GM23338 (cell line): Measurements from ENCODE around the gene ZNF469. TPM values are rescaled to one million over a fixed set of nuclear protein-coding genes. Genes with fewer than 3 reads are reported as not detected.

Experiments used
- ATAC-seq: fragments of 200-7000 bp; cut with Tn5 transposase; 3 replicates; pipeline ENCODE4 v1.9.1; 2020
- DNase-seq: peaks from one replicate; pipeline ENCODE4 v3.0.0-alpha.2; 2015; ENCODE audit warnings: low spot score
- H2AFZ ChIP-seq: fragments of 200-600 bp; sonication (generic); 2 replicates; pipeline ENCODE4 v1.8.0; 2016; ENCODE audit warnings: antibody characterized with exemption, mild to moderate bottlenecking, moderate library complexity
- H3F3A ChIP-seq: fragments of 200-600 bp; sonication (generic); replicated peaks from 2 replicates; pipeline ENCODE4 v1.8.0; 2017; ENCODE audit warnings: antibody characterized with exemption, mixed run types, low read depth
- H3K27ac ChIP-seq: fragments of 200-600 bp; sonication (generic); 2 replicates; pipeline ENCODE4 v1.6.1; 2016; ENCODE audit warnings: low read depth
- H3K27me3 ChIP-seq: fragments of 200-600 bp; sonication (generic); 2 replicates; pipeline ENCODE4 v1.8.0; 2016; ENCODE audit warnings: mild to moderate bottlenecking, mixed run types, moderate library complexity; ENCODE audit not compliant: insufficient read depth
- H3K36me3 ChIP-seq: fragments of 200-600 bp; sonication (generic); 2 replicates; pipeline ENCODE4 v1.8.0; 2016; ENCODE audit warnings: mild to moderate bottlenecking; ENCODE audit not compliant: insufficient read depth
- H3K4me1 ChIP-seq: fragments of 200-600 bp; sonication (generic); 2 replicates; pipeline ENCODE4 v1.8.0; 2016; ENCODE audit warnings: mild to moderate bottlenecking, moderate library complexity; ENCODE audit not compliant: insufficient read depth
- H3K4me2 ChIP-seq: fragments of 200-600 bp; sonication (generic); 2 replicates; pipeline ENCODE4 v1.7.1; 2017; ENCODE audit warnings: mixed run types
- H3K4me3 ChIP-seq: fragments of 200-600 bp; sonication (generic); 2 replicates; pipeline ENCODE4 v1.6.1; 2016; ENCODE audit warnings: mixed run types
- H3K79me2 ChIP-seq: fragments of 200-600 bp; sonication (generic); replicated peaks from 2 replicates; pipeline ENCODE4 v1.8.0; 2017; ENCODE audit warnings: mild to moderate bottlenecking; ENCODE audit not compliant: insufficient read depth
- H3K9me2 ChIP-seq: fragments of 200-600 bp; sonication (generic); 2 replicates; pipeline ENCODE4 v1.8.0; 2017; ENCODE audit not compliant: insufficient read depth
- H4K20me1 ChIP-seq: fragments of 200-600 bp; sonication (generic); replicated peaks from 2 replicates; pipeline ENCODE4 v1.8.0; 2017; ENCODE audit warnings: mild to moderate bottlenecking; ENCODE audit not compliant: insufficient read depth
- H3K27ac Mint-ChIP-seq: 2 replicates; pipeline ENCODE4 v1.8.0; 2020; ENCODE audit warnings: inconsistent platforms, mild to moderate bottlenecking, moderate library complexity, mixed read lengths
- H3K27me3 Mint-ChIP-seq: 3 replicates; pipeline ENCODE4 v1.8.0; 2022; ENCODE audit warnings: low read depth, mild to moderate bottlenecking, moderate library complexity, mixed read lengths, inconsistent platforms; ENCODE audit not compliant: insufficient read depth, poor library complexity
- H3K36me3 Mint-ChIP-seq: 3 replicates; pipeline ENCODE4 v1.8.0; 2021; ENCODE audit warnings: low read depth, mild to moderate bottlenecking, inconsistent platforms, moderate library complexity, mixed read lengths
- H3K4me1 Mint-ChIP-seq: 3 replicates; pipeline ENCODE4 v1.8.0; 2020; ENCODE audit warnings: mild to moderate bottlenecking, inconsistent platforms, mixed read lengths
- H3K4me3 Mint-ChIP-seq: 3 replicates; pipeline ENCODE4 v1.8.0; 2021; ENCODE audit warnings: moderate library complexity, mild to moderate bottlenecking, inconsistent platforms, mixed read lengths
- H3K9me3 Mint-ChIP-seq: 3 replicates; pipeline ENCODE4 v1.8.0; 2020; ENCODE audit warnings: moderate library complexity, mild to moderate bottlenecking, inconsistent platforms, mixed read lengths
- EZH2 ChIP-seq: fragments of 200-600 bp; sonication (generic); IDR thresholded peaks from one replicate; pipeline ENCODE4 v1.8.0; 2017; ENCODE audit warnings: antibody characterized with exemption, mild to moderate bottlenecking, low read depth; ENCODE audit not compliant: unreplicated experiment
- EZH2phosphoT487 ChIP-seq: fragments of 200-600 bp; sonication (generic); IDR thresholded peaks from one replicate; pipeline ENCODE4 v1.8.1; 2018; ENCODE audit warnings: antibody characterized with exemption; ENCODE audit not compliant: unreplicated experiment
- JUNB ChIP-seq: IDR thresholded peaks from one replicate; pipeline ENCODE4 v1.6.1; 2016; ENCODE audit warnings: antibody characterized with exemption; ENCODE audit not compliant: unreplicated experiment
- NANOG ChIP-seq: IDR thresholded peaks from 2 replicates; pipeline ENCODE4 v1.6.1; 2016; ENCODE audit warnings: antibody characterized with exemption, borderline replicate concordance
- POLR2AphosphoS5 ChIP-seq: IDR thresholded peaks from 2 replicates; pipeline ENCODE4 v1.6.1; 2016; ENCODE audit warnings: antibody characterized with exemption, low read depth
- STAT1 ChIP-seq: IDR thresholded peaks from one replicate; pipeline ENCODE4 v1.6.1; 2016; ENCODE audit warnings: antibody characterized with exemption; ENCODE audit not compliant: unreplicated experiment
- ZNF114 ChIP-seq: fragments of 250-450 bp; sonication (Bioruptor Pico); IDR thresholded peaks from 2 replicates; pipeline ENCODE4 v1.5.0; 2020; ENCODE audit warnings: mild to moderate bottlenecking, moderate library complexity
- ZNF331 ChIP-seq: fragments of 250-450 bp; sonication (Bioruptor Pico); IDR thresholded peaks from 2 replicates; pipeline ENCODE4 v1.5.0; 2020; ENCODE audit warnings: low read depth, mild to moderate bottlenecking, moderate library complexity
- polyA plus RNA-seq: library from polyadenylated mRNA; unstranded; fragments of >200 nt; fragmentation: Nextera tagmentation; extraction: Ambion mirVana; gene quantifications from 2 replicates; pipeline ENCODE4 v1.2.1, GENCODE V29; 2016
- total RNA-seq: library from RNA; depleted of rRNA; stranded (reverse); fragments of >200 nt; shearing (Covaris generic); gene quantifications from 2 replicates; pipeline ENCODE4 v1.2.3, GENCODE V29; 2014
- TF ChIP-seq, protein P1 (sequence below): IDR thresholded peaks from 2 replicates; pipeline ENCODE4 v1.6.1; 2016; ENCODE audit warnings: antibody characterized with exemption
- TF ChIP-seq, protein P2 (sequence below): fragments of 250-450 bp; sonication (Bioruptor Pico); IDR thresholded peaks from 2 replicates; pipeline ENCODE4 v1.5.0; 2020; ENCODE audit warnings: mild to moderate bottlenecking, moderate library complexity
- TF ChIP-seq, protein P3 (sequence below): IDR thresholded peaks from one replicate; pipeline ENCODE4 v1.6.1; 2018; ENCODE audit warnings: antibody characterized with exemption; ENCODE audit not compliant: unreplicated experiment
- TF ChIP-seq, protein P4 (sequence below), 2 experiments: fragments of 200-600 bp in 1 of 2; sonication (generic) in 1 of 2; conservative IDR thresholded peaks; 2 replicates each; pipeline versions ENCODE4 v1.5.1 to v1.6.1; 2016 to 2017; ENCODE audit warnings: antibody characterized with exemption in 2 of 2, low read depth in 2 of 2, mild to moderate bottlenecking in 2 of 2, moderate library complexity in 1 of 2

The ZNF469 gene
- total and polyA plus RNA-seq, 2 experiments from 2014 or later: 0.23 to 1.9 TPM

DNA sequence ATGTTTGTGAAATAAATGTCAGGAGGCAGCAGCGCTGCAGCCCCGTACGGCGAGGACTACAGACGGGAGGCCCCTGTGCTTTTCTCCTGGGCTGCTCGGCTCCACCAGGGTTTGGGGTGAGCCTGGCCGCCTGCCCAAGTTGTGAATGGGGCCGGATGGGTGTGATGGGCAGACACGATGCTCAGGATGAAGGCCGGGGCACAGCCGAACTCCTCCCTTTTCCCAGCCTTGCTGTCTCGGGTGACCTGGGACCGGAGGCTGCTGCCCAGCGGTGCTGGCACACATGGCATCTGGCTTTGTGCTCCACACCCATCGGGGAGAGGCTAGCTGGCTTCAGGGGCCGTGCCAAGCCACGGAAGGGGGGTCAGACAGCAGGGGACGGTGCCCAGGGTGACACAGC lies 36.1 kb downstream of the ZNF469 start:
- Histone ChIP-seq H3K27me3 (no peaks in the 10 kb centered on the region), H3K36me3 (no peaks in the 10 kb centered on the region), H3K9me2 (no peaks in the 10 kb centered on the region), H2AFZ (no peak overlapping the region), H3F3A (no peaks in the 10 kb centered on the region), H3K79me2 (no peaks in the 10 kb centered on the region), H4K20me1 (no peaks in the 10 kb centered on the region), H3K4me2 (no peak overlapping the region), H3K4me1 (no peaks in the 10 kb centered on the region), H3K27ac (no peak overlapping the region), H3K4me3 (no peak overlapping the region)
- TF ChIP-seq ZNF331 (CRISPR knock-in tag) (no peak), EZH2phosphoT487 (no peak), JUNB (no peak), ZNF114 (CRISPR knock-in tag) (no peak), POLR2AphosphoS5 (no peak), STAT1 (no peak), EZH2 (no peak), NANOG (no peak)
- TF ChIP-seq, protein P1, sequence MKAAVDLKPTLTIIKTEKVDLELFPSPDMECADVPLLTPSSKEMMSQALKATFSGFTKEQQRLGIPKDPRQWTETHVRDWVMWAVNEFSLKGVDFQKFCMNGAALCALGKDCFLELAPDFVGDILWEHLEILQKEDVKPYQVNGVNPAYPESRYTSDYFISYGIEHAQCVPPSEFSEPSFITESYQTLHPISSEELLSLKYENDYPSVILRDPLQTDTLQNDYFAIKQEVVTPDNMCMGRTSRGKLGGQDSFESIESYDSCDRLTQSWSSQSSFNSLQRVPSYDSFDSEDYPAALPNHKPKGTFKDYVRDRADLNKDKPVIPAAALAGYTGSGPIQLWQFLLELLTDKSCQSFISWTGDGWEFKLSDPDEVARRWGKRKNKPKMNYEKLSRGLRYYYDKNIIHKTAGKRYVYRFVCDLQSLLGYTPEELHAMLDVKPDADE: no peak
- TF ChIP-seq, protein P2, sequence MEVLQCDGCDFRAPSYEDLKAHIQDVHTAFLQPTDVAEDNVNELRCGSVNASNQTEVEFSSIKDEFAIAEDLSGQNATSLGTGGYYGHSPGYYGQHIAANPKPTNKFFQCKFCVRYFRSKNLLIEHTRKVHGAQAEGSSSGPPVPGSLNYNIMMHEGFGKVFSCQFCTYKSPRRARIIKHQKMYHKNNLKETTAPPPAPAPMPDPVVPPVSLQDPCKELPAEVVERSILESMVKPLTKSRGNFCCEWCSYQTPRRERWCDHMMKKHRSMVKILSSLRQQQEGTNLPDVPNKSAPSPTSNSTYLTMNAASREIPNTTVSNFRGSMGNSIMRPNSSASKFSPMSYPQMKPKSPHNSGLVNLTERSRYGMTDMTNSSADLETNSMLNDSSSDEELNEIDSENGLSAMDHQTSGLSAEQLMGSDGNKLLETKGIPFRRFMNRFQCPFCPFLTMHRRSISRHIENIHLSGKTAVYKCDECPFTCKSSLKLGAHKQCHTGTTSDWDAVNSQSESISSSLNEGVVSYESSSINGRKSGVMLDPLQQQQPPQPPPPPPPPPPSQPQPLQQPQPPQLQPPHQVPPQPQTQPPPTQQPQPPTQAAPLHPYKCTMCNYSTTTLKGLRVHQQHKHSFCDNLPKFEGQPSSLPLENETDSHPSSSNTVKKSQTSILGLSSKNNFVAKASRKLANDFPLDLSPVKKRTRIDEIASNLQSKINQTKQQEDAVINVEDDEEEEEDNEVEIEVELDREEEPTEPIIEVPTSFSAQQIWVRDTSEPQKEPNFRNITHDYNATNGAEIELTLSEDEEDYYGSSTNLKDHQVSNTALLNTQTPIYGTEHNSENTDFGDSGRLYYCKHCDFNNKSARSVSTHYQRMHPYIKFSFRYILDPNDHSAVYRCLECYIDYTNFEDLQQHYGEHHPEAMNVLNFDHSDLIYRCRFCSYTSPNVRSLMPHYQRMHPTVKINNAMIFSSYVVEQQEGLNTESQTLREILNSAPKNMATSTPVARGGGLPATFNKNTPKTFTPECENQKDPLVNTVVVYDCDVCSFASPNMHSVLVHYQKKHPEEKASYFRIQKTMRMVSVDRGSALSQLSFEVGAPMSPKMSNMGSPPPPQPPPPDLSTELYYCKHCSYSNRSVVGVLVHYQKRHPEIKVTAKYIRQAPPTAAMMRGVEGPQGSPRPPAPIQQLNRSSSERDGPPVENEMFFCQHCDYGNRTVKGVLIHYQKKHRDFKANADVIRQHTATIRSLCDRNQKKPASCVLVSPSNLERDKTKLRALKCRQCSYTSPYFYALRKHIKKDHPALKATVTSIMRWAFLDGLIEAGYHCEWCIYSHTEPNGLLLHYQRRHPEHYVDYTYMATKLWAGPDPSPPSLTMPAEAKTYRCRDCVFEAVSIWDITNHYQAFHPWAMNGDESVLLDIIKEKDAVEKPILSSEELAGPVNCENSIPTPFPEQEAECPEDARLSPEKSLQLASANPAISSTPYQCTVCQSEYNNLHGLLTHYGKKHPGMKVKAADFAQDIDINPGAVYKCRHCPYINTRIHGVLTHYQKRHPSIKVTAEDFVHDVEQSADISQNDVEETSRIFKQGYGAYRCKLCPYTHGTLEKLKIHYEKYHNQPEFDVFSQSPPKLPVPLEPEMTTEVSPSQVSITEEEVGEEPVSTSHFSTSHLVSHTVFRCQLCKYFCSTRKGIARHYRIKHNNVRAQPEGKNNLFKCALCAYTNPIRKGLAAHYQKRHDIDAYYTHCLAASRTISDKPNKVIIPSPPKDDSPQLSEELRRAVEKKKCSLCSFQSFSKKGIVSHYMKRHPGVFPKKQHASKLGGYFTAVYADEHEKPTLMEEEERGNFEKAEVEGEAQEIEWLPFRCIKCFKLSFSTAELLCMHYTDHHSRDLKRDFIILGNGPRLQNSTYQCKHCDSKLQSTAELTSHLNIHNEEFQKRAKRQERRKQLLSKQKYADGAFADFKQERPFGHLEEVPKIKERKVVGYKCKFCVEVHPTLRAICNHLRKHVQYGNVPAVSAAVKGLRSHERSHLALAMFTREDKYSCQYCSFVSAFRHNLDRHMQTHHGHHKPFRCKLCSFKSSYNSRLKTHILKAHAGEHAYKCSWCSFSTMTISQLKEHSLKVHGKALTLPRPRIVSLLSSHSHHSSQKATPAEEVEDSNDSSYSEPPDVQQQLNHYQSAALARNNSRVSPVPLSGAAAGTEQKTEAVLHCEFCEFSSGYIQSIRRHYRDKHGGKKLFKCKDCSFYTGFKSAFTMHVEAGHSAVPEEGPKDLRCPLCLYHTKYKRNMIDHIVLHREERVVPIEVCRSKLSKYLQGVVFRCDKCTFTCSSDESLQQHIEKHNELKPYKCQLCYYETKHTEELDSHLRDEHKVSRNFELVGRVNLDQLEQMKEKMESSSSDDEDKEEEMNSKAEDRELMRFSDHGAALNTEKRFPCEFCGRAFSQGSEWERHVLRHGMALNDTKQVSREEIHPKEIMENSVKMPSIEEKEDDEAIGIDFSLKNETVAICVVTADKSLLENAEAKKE (CRISPR knock-in tag): no peak
- TF ChIP-seq, protein P3, sequence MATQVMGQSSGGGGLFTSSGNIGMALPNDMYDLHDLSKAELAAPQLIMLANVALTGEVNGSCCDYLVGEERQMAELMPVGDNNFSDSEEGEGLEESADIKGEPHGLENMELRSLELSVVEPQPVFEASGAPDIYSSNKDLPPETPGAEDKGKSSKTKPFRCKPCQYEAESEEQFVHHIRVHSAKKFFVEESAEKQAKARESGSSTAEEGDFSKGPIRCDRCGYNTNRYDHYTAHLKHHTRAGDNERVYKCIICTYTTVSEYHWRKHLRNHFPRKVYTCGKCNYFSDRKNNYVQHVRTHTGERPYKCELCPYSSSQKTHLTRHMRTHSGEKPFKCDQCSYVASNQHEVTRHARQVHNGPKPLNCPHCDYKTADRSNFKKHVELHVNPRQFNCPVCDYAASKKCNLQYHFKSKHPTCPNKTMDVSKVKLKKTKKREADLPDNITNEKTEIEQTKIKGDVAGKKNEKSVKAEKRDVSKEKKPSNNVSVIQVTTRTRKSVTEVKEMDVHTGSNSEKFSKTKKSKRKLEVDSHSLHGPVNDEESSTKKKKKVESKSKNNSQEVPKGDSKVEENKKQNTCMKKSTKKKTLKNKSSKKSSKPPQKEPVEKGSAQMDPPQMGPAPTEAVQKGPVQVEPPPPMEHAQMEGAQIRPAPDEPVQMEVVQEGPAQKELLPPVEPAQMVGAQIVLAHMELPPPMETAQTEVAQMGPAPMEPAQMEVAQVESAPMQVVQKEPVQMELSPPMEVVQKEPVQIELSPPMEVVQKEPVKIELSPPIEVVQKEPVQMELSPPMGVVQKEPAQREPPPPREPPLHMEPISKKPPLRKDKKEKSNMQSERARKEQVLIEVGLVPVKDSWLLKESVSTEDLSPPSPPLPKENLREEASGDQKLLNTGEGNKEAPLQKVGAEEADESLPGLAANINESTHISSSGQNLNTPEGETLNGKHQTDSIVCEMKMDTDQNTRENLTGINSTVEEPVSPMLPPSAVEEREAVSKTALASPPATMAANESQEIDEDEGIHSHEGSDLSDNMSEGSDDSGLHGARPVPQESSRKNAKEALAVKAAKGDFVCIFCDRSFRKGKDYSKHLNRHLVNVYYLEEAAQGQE: no peak
- TF ChIP-seq, protein P4, sequence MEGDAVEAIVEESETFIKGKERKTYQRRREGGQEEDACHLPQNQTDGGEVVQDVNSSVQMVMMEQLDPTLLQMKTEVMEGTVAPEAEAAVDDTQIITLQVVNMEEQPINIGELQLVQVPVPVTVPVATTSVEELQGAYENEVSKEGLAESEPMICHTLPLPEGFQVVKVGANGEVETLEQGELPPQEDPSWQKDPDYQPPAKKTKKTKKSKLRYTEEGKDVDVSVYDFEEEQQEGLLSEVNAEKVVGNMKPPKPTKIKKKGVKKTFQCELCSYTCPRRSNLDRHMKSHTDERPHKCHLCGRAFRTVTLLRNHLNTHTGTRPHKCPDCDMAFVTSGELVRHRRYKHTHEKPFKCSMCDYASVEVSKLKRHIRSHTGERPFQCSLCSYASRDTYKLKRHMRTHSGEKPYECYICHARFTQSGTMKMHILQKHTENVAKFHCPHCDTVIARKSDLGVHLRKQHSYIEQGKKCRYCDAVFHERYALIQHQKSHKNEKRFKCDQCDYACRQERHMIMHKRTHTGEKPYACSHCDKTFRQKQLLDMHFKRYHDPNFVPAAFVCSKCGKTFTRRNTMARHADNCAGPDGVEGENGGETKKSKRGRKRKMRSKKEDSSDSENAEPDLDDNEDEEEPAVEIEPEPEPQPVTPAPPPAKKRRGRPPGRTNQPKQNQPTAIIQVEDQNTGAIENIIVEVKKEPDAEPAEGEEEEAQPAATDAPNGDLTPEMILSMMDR (conservative IDR thresholded peaks at IDR 0.05; ENCODE audit: low read depth in 2 of 2): no peak
- DNase-seq: no peak
- H3K4me3 Mint-ChIP-seq: no peak overlapping the region
- H3K27ac Mint-ChIP-seq: no peak overlapping the region
- H3K9me3 Mint-ChIP-seq: no peaks in the 10 kb centered on the region; the same call in 2 of the 3 replicates
- no peaks in the 10 kb centered on the region for H3K36me3 Mint-ChIP-seq
- no peaks in the 10 kb centered on the region for H3K4me1 Mint-ChIP-seq
- peaks cover 4% of the 10 kb centered on the region for H3K27me3 Mint-ChIP-seq
- ATAC-seq: no peak
